WERI-Rb-1 (cell line): ENCODE measurements around the gene TMEM130.

Experiments used
- DNase-seq: peaks from one replicate; pipeline ENCODE4 v3.0.0-alpha.2; 2020
- H3K27ac ChIP-seq: fragments of 250-450 bp; sonication (Bioruptor Pico); 2 replicates; pipeline ENCODE4 v1.5.1; 2020; ENCODE audit warnings: mild to moderate bottlenecking, moderate library complexity
- H3K27me3 ChIP-seq: fragments of 250-450 bp; sonication (Bioruptor Pico); 2 replicates; pipeline ENCODE4 v1.5.1; 2021; ENCODE audit warnings: mild to moderate bottlenecking, low read depth, moderate library complexity; ENCODE audit not compliant: insufficient read depth, severe bottlenecking
- H3K36me3 ChIP-seq: fragments of 250-450 bp; sonication (Bioruptor Pico); 2 replicates; pipeline ENCODE4 v1.5.1; 2020; ENCODE audit warnings: mild to moderate bottlenecking, moderate library complexity
- H3K4me3 ChIP-seq: 2 replicates; pipeline ENCODE4 v1.5.1; 2011; ENCODE audit warnings: low read depth, mild to moderate bottlenecking, control low read depth, low read length
- H3K9me3 ChIP-seq: fragments of 250-450 bp; sonication (Bioruptor Pico); 2 replicates; pipeline ENCODE4 v1.5.1; 2021; ENCODE audit warnings: mild to moderate bottlenecking, moderate library complexity; ENCODE audit not compliant: severe bottlenecking
- CTCF ChIP-seq: IDR thresholded peaks from 2 replicates; pipeline ENCODE4 v1.5.1; 2011; ENCODE audit warnings: low read depth, mild to moderate bottlenecking, control low read depth, inconsistent platforms, low read length

The TMEM130 gene

GRCh38 chr7:98837630-98837972 lies 32.2 kb downstream of the TMEM130 start:
- Histone ChIP-seq H3K4me3 (no peak overlapping the region), H3K27ac (no peak overlapping the region), H3K27me3 (no peaks in the 10 kb centered on the region), H3K9me3 (no peaks in the 10 kb centered on the region), H3K36me3 (no peaks in the 10 kb centered on the region)
- DNase-seq = no peak
- no peak for TF ChIP-seq CTCF

- peak; percentile 83 for DNase-seq
- peak; percentile 90 for TF ChIP-seq CTCF
- H3K4me3 ChIP-seq = no peak overlapping the region
Measured at GRCh38 chr7:98836811-98837629, 32.8 kb downstream of the TMEM130 start.

GRCh38 chr7:98834949-98835348 lies 34.9 kb downstream of the TMEM130 start:
- Histone ChIP-seq H3K27me3 (no peaks in the 10 kb centered on the region), H3K36me3 (no peaks in the 10 kb centered on the region), H3K27ac (no peak overlapping the region), H3K9me3 (no peaks in the 10 kb centered on the region), H3K4me3 (no peak overlapping the region)
- TF ChIP-seq CTCF = no peak
- DNase-seq = no peak

More at GRCh38 chr7:98836811-98837629, 32.8 kb downstream of the TMEM130 start:
- H3K36me3 ChIP-seq = no peaks in the 10 kb centered on the region
- no peaks in the 10 kb centered on the region for H3K27me3 ChIP-seq
- H3K27ac ChIP-seq = no peak overlapping the region; the same call in 1 of the 2 replicates
- H3K9me3 ChIP-seq = no peaks in the 10 kb centered on the region

GRCh38 chr7:98833022-98833421 lies 36.8 kb downstream of the TMEM130 start:
- Histone ChIP-seq H3K27ac (no peak overlapping the region), H3K36me3 (no peaks in the 10 kb centered on the region), H3K27me3 (no peaks in the 10 kb centered on the region), H3K9me3 (no peaks in the 10 kb centered on the region), H3K4me3 (no peak overlapping the region)
- no peak for TF ChIP-seq CTCF
- no peak for DNase-seq

- peak; percentile 79 for TF ChIP-seq CTCF
- no peaks in the 10 kb centered on the region for H3K9me3 ChIP-seq
- no peak overlapping the region for H3K4me3 ChIP-seq
- peak; percentile 36 for DNase-seq
- H3K36me3 ChIP-seq = no peaks in the 10 kb centered on the region
- H3K27me3 ChIP-seq = no peaks in the 10 kb centered on the region
- H3K27ac ChIP-seq = no peak overlapping the region
Measured at GRCh38 chr7:98831641-98832221, 38.1 kb downstream of the TMEM130 start.
